Adipose tissue (tissue), 3 donors: Measurements from ENCODE around the gene TPRA1. TPM values are rescaled to one million over a fixed set of nuclear protein-coding genes. Genes with fewer than 3 reads are reported as not detected.

Source experiments
- H3K27ac ChIP-seq: one replicate; pipeline ENCODE4 v1.5.1; 2013; ENCODE audit warnings: low read depth, low read length
- WGBS, 3 donors: extraction: QIAGEN DNeasy Blood & Tissue Kit; methylation state at CpG; one replicate each; pipeline ENCODE4 v1.1.7; 2013; 5-methylcytosine and 5-hydroxymethylcytosine counted together
- polyA plus RNA-seq, 3 donors: library from polyadenylated mRNA; stranded (reverse); fragments of 200-250 nt; gene quantifications; one replicate each; pipeline ENCODE4 v1.2.3, GENCODE V29; 2013
- donor health status: healthy with polysubstance abuse.
- donor health status: Bipolar disorder and iron deficiency.
- donor health status: healthy.

Gene TPRA1
- polyA plus RNA-seq, 3 donors = 24.7 to 27.0 (median 26.9) TPM

DNA sequence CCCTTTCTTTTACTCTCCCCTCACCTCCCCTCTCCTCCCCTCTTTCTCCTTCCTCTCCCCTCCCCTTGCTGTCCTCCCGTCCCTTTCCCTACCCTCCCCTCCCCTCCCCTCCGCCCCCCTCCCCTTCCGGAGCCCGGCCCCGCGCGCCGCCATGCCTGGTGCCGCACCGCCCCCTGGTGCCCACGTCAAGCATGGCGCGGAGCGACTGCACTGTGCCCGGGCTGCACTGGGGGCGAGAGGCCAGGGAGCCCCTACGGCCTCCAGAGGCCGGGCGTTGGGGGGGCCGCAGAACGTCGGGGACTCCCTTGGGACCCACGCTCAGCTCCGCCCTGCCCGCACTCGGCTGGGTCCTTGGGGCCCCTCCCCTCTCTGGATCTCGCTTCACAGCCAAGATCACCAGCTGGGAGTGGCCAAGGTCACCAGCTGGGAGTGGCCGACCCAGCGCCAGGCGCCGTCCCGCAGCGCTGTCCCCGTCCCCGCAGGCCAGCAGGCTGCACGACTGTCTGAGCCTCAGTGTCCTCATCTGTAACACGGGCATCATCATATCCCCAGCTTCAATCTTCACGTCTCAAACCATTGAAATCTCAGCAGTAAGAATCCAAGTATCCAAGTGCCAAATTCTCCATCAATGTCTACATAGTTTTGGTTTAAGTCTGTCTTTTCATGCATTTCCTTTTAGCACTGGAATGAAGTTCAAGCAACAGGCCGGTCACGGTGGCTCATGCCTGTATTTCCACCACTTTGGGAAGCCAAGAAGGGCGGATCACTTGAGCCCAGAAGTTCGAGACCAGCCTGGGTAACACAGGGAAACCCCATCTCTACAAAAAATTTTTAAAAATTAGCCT lies 42.5 kb downstream of the TPRA1 start:
- no peak overlapping the region for H3K27ac ChIP-seq
- WGBS, 3 donors = 4 to 8% (median 6%) methylated on average over 29 to 42 of the region's 42 CpGs

DNA sequence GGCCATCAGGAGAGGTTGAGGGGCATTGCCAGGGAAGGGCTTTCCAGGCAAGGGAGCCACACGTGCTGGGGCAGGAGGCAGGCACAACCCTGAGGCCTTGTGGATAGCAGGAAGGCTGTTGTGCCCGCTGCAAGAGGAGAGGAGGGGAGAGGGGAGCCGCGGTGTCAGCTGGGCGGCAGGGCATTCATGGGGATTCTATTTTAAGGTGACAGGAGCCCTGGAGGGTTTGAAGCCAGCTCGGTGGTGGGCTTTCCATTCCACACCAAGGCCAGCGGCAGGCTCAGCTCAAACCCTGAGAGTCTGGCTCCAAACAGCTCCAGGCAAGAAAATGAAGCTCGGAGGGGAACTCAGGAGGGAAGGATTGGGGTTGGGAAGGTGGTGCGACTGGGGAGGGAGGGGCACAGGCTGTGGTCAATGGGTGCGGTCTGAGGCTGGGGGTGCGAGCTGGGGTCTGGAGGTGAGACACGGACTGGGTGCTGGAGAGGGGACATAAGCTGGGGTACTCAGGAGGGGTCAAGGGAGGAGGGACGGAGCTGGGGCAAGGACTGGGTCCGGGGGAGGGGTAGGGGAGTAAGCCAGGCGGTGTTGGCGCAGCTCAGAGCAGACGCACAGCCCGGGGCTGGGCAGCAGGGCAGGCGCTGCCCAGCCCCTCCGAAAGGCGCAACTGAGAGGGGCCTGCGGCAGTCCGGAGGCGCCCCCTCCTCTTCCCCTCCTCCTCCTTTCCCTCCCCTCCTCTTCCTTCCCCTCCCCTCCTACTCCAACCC lies 43.4 kb downstream of the TPRA1 start:
- WGBS, 3 donors = 24 to 31% (median 25%) methylated on average over 18 to 24 of the region's 24 CpGs

DNA sequence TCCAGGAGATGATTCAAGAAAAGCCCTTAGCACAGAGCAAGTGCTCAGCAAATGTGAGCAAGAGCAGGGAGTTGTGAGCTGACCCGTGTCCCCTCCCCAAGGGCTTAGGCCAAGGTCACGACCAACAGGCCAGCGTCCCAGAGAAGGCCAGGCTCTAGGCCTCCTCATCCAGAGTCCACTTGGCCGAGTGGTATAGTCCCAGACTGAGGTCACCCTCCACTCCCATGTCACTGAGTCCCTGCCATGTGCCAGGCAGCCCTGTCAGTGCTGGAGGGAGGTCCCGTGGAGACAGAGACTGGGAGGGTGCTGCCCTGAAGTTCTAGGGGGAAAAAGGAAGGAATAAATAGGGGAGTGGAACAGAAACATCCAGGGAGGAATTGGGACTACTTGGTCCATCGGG lies 44.0 kb downstream of the TPRA1 start:
- no peak overlapping the region for H3K27ac ChIP-seq
- WGBS, 3 donors = 69 to 79% (median 72%) methylated on average over 6 of the region's 6 CpGs

More for the DNA sequence above, 43.4 kb downstream of the TPRA1 start:
- H3K27ac ChIP-seq = no peak overlapping the region

DNA sequence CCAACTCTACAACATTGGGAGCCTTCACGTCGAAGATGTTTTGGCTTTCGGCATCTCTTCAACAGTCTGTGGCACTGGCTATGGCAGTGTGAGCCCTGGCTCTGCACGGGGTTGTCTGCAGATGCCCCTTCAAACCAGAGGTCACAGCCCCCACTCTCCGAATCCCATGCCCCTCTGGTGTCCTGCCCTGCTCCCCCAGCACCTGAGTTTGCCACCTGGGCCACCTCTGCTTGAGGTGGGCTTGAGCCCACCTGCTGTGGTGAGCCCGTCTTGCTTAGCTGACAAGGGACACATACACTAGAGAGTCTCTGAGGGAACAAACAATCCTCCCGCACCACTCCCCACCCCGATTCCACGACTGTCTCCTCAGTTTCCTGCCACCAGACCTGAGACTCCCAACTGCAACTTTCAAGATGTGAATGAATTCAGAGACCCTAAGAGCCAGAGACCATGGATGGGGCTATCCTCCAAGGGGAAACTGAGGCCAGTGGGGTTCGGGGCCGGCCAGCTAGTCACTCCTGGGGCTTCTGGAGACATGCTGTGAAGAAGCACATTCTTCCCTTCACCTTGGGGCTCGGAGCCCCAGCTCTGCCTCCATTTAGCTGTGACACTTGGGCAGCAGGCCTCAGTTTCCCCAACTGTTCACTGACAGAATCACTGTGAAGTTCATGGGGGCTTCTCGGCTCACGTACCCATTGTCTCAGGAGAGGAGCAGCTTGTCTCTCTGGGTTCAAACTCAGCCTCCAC lies 44.6 kb downstream of the TPRA1 start:
- H3K27ac ChIP-seq = no peak overlapping the region
- 87 to 93% (median 92%) methylated on average over 14 of the region's 14 CpGs for WGBS, 3 donors

DNA sequence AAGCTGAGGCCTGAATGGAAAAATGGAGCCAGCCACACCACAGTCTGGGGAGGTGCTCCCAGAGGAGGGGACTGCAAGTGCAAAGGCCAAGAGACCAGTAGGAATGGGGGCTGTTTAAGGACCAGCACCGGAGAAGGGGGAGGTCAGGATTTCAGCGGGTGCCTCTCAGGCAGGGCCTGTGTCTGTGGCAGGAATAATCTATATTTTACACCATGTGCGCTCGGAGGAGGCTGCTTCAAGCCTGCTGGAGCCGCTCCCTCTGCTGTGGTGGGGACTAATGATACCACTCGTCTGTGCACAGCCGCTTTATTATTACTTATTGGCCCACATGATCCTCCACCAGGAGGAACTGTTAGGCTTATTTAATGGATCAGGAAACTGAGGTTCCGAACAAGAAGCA lies 45.3 kb downstream of the TPRA1 start:
- WGBS, 3 donors = 89 to 94% (median 93%) methylated on average over 8 of the region's 8 CpGs
- no peak overlapping the region for H3K27ac ChIP-seq

DNA sequence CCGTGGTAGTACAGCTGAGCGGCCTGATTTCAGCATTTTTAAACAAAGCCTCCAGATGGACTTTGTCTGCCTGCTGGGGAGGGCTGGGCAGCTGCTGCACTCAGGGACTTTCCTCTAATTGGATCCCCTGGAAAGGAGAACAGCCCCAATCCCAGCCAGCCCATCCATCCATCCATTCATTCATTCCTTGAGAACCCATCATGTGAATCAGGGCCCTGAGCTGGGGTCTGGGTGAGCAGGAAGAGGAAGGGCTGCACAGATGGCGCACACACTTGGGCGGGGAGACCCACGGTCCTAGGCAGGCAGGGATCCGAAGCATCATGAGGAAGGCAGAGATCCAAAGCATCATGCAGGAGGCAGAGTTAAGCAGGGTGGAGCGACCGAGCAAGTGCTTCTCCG lies 45.7 kb downstream of the TPRA1 start:
- no peak overlapping the region for H3K27ac ChIP-seq
- WGBS, 3 donors = 76 to 82% (median 78%) methylated on average over 9 of the region's 9 CpGs

DNA sequence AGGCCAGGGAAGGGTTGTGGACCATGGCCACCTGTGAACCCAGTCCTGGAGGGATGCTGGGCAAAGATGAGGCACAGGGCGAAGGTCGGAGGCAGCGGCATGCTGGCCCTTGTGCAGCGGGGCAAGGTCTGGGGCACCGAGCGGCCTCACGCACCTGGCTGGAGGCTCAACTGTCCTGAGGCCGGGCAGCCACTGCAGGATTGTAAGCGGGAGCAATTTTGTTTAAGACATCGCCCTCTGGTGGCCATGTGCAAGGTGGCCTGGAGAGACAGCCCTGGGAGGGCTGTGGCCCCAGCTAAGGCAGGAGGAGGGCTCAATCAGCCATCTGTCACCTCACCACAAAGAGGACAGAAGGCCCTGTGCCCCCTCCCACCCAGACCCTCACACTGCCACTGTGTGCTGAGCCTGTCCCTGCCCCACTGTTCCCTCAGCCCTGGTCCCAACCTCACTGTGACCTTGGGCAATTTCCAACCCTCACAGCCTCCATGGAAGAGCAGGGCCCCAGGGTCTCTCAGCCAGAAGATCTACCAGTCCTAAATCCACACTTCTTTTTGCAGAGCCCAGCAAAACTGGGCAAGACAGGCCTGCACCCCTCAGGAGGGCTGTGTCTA lies 46.2 kb downstream of the TPRA1 start:
- no peak overlapping the region for H3K27ac ChIP-seq
- 22 to 41% (median 25%) methylated on average over 10 of the region's 10 CpGs for WGBS, 3 donors

DNA sequence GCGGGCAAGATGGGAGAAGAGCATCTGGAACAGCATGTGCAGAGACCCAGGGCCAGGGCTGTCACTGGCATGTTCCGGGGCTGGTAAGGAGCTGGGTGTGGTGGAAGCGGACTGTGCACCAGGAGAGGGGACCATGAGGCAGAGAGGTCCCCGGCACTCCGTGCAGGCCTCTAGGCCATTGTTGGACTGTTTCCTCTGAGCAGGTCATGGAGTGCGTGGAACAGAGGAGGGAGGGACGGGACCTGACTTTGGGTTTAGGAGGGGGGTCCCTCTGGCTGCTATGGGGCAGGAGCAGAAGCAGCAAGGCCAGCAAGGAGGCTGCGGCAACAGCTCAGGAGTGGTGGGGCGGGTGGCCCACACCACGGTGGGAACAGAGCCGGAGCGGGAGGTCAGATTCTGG lies 47.1 kb downstream of the TPRA1 start:
- 89 to 92% (median 91%) methylated on average over 12 of the region's 12 CpGs for WGBS, 3 donors
- no peak overlapping the region for H3K27ac ChIP-seq

DNA sequence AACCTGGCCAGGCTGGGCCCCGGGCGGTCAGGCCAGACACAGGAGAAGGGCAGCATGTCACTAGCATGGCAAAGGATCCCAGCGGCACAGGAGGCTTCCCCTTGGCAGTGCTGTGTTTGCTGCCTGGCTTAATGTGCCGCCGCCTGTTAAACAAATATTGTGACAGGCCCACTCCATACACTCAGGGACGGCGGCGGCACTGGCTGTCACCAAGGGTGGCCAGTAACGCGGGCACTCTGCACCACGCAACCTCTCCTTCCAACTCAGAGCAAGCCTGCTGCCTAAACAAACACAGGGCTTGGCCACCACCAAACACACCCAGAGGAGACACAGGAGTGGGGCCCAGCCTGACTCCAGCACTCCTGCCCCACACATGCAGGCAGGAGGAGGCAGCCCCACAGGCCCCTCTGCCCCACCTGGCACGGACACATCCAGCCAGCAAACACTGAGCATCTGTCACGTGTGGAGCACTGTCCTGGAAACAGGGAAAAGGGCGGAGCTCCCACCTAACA lies 48.0 kb downstream of the TPRA1 start:
- no peak overlapping the region for H3K27ac ChIP-seq
- 42 to 93% (median 87%) methylated on average over 14 of the region's 14 CpGs for WGBS, 3 donors

DNA sequence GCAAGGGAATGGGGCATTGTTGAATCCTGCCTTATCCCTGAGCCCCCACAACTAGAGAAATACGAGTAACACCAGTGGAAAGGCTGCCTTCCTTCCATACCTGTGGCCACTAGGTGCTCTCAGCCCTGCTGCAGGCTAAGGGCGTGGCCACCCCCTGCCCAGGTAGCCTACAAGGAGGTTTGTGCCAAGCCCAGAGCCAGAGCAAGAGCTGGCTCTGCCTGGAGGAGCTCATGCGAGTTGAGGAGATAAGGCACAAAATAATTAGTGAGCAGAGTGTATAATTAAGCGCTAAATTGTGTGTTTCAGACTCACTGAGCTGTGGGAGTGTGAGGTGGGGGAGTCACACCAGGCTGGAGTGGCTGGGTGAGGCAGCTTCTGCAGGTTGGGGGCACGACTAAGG lies 49.2 kb downstream of the TPRA1 start:
- 81 to 88% (median 81%) methylated on average over 5 of the region's 5 CpGs for WGBS, 3 donors
- H3K27ac ChIP-seq = no peak overlapping the region

DNA sequence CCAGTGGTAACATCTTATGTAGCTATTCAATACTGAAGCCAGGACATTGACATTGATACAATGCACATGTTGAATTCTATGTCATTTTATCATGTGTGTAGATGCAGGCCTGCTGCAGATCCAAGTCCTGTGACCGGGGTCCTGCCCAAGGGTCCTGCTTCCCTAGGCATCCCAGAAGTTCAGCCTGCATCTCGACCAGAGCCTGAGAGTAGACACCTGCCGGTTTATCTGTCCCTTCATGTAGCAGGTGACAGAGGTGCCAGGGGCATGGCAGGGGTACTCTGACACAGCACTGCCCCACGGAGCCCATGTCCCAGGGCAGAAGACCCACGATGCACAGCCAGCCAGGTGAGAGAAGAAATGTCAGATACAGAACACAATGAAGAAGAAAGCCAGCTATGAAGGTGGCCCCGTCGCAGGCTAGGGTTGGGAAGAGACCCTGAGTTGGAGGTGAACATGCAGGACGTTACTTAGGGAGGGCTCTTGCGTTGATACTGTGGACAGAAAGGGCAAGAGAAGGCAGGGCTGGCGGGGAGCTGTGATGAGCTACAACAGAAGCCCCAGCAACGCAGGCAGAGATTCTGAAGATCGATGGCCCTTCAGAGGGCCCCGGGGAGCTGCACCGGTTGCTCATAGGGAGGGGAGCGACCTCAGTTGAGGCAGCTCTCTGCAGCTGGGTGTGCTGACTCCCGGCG lies 51.0 kb downstream of the TPRA1 start:
- 70 to 73% (median 72%) methylated on average over 15 to 17 of the region's 17 CpGs for whole genome bisulfite sequencing, 3 donors

DNA sequence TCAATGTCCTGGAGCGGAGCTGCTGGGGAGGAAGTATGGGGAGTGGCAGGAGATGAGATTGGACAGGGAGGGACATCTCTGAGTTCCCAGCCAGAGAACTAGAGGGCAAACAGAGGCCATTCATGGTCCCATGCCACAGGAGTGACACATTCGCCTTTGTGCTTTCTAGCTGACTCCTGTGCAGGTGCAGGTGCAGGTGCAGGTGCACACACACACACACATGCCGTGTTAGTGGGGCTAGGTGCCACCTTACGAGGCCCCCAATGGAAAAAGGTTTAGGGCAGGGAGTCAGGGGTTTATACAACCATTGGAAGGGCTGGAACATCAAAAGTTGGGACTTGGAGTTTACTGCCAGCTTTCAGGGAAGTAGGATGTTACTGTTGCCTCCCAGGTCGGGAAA lies 52.0 kb downstream of the TPRA1 start:
- 66 to 82% (median 77%) methylated on average over 5 of the region's 5 CpGs for WGBS, 3 donors
- no peak overlapping the region for H3K27ac ChIP-seq

More for the DNA sequence above, 51.0 kb downstream of the TPRA1 start:
- H3K27ac ChIP-seq = no peak overlapping the region

DNA sequence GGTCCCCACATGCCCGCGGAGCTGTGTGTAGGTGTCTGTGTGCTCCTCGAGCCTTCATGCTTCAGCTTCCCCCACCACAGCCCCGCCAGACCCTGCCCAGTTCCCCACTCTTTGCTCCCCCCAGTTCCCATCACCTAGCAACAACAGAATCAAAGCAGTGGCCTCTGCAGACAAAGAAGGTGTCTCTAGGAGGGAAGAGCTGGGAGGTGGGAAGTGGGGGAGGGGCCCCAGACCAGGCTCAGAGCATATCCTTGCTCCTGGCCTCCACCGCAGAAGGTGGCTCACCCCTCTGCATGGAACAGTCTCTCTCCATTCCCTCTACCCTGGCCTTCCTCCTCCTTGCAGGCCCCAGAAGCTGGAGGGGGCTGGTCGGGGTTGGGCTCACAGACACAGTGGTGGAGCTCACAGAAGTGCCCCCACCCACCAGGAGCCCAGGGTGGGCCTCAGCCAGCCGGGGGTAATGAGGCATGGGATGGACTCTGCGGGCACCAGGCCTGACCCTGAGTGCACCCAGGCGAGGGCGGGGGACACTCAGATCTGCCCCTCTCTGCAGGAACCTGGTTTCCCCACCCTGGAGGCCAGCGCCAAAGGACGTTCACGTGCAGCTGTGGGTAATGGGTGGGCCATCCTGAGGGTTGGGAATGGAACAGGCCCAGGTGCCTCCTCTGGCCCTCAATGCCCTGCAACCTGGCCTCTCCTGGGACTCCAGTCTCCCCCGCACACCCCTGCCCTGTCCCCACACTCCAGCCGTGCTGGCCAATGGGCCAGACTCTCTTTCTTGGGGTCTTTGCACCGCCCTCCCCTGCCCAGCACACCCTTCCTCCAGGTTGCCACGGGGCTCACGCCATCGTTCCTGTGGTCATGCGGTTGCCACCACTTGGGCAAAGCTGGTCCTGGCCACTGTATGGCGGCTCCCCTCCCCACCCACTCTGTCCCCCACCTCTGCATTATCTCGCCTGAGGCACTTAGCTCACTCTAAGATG lies 53.4 kb downstream of the TPRA1 start:
- no peak overlapping the region for H3K27ac ChIP-seq
- 80 to 85% (median 82%) methylated on average over 20 to 22 of the region's 22 CpGs for WGBS, 3 donors

DNA sequence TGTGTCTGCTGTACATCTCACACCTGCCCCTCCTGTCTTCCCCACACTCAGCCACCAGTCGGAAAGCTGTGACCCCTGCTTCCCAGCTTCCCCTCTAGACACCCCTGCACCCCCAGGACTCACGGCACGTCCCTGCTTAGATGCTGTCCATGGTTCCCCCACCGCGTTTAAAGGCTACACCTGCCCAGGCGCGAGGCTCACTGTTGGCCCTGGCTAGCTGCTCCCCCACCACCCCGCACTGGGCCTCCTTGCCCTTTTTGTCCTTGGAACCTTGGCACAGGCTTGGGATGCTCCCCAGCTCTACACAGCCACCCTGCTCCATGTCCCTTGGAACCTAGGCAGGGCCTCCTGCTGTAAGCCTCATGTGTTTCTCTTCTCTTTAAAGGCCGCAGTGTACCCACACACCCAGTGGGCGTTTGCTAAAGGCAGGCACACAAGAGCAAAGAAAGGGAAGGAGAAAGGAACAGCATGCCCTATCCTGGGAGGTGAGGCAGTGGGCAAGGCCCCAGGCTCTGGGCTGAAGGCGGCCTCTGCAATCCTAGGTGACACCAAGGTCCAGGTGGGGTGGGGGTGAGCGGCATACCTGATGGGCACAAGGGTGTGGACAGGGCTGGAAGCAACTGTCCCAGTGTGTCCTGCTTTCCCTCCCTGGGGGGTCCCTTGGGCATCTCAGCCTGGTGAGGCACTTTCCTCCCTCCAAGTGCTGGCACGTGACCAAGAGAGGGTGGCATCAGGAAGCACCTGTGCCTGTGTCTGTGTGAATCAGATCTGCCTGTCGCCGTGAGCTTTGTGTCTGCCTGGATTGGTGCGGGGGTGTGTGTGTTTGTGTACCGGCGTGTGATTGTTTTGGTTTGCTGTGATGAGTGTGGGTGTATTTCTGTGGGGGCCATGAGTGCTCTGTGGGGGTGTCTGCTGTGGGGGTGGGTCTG lies 54.4 kb downstream of the TPRA1 start:
- H3K27ac ChIP-seq = no peak overlapping the region
- WGBS, 3 donors = 67 to 74% (median 73%) methylated on average over 18 of the region's 18 CpGs

DNA sequence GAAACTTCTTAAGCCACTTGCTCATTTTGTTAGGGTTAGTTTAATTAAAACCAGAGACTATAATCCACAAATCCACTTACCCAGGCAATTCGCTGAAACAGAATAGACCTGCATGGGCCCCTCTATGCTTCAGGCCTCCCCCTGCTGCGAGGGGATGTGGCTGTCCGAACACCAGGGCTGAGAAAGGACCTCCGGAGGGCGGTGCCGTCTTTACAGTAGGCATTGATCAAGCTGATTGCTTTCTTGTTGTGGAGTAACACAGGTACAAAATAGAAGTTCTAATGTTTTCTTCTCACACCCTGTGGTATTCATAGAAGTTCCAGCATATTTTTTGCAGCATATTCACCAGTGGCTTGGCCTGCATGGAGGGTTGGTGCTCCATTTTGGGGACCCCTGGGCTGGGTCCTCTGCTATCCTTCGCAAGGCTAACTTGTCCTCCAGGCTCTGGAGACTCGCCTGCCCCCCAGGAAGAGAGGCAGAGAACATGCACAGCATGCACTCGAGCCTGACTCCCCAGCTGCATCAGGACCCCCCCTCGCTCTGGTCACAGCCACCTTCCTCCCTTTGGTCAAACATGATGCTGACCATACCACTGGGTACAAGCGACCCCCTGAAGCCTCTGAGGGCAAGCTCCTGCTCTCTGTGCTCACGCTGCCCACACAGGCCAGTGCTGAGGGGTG lies 55.3 kb downstream of the TPRA1 start:
- 80 to 91% (median 88%) methylated on average over 12 of the region's 12 CpGs for WGBS, 3 donors
- no peak overlapping the region for H3K27ac ChIP-seq
